Erythroblast (primary cell): ENCODE data around the gene ARRB1.

ENCODE experiments used
- GATA1 ChIP-seq: IDR thresholded peaks from 2 replicates; pipeline ENCODE4 v1.6.1; 2011; ENCODE audit warnings: low read depth, mild to moderate bottlenecking, control low read depth, low read length, moderate library complexity
- POLR2A ChIP-seq: IDR thresholded peaks from 2 replicates; pipeline ENCODE4 v1.6.1; 2011; ENCODE audit warnings: mild to moderate bottlenecking, low read length

DNA sequence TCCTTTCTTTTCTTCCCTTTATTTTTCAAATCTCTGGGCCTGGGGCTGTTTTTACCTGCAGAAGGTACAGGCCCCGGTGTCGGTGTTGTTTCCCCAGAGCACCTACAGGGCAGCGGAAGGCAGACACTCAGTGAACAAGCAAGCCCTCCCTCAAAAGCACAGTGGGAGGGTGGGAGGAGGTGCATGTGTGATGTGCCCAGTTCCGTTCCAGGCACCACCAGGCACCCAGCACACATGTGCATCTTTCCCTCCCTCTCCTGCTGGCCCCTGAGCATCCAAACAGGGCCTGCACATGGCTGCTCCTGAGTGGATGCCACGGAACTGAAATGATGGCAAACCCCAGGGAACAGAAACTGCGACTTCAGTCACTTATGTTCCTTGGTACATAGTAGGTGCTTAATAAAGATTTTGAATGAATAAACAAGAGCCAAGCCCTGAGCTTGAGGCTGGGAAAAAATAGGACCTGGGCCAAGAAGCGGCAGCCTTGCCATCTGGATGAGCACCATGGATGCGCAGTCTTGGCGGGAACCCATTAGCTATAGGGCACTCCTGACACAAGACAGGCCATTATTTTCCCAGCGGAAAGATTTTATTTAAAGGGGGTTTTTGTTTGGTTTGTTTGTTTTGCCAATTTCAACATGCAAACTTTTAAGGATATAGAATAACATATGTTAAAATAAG, 47.8 kb downstream of the ARRB1 start:
- TF ChIP-seq POLR2A, result no peak
- no peak for TF ChIP-seq GATA1
